Measurements from ENCODE around the gene SMURF1.
"Not testable (repeated sequence)": the region's sequence is repeated elsewhere in the genome, so short reads cannot be mapped to it uniquely, and the experiment has no call there.

Gene SMURF1

DNA sequence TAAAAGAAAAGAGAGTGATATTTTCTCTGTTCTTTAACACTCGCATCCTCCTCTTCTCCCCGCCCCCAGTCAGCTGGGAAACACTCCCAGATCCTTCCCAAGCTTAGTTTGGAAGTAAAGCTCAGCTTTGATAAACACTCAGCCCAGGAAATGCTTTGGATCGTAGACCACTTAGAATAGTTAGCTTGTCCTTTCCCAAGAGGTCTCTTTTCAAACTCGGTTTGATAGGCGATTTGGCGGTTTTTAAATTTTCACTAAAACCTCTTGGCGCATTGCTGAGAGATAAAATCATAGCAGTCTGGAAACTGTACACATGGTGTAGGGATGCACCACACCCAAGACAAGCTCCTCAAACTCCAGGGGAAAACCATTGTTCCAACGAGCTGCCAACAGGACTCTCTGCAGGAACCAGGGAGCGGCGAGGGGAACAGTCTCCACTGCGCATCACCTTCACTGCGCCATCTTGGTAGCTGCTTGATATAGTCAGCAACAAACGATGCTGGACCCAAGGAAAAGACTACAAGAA lies 22.3 kb downstream of the SMURF1 start:
- DNase-seq (ENCODE audit: low read depth) = no peak

DNA sequence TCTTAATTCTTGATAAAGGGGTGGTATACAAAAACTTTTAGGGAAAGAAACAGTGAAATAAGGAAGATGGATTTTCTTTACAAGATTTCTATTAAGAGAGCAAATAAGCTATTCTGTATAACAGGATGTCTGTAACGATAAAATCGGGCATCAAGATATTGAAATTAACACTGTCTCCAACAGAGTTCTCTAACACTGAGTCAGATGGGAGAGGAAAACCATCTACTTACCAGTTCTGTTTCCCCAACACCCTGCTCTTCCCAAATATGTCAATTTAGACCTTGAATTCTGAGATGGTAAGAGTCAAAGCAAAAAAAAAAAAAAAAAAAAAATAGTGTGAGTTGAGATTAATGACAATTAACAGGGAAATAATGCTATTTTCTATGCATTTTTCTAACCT lies 23.0 kb downstream of the SMURF1 start:
- DNase-seq (ENCODE audit: low read depth) = no peak

DNA sequence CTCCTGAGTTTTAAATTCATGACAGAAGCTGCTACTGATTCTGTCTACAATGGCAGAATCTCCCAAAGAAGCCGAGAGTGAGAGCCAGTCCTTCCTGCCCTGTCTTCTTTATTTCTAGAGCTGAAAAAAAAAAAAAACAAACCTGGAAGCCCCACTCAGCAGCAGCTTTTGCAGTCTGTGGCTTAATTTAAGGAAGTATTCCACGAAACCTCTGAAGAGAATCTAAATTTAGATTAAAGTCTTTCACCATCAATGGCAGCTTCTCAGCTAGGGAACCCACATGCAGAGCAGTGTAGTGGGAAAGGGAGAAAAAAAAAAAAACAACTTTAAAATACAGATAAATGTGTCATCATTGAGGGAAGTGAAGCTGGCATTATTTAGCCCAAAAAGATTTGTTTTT lies 23.4 kb downstream of the SMURF1 start:
- no peak for DNase-seq (ENCODE audit: low read depth)

- DNase-seq (ENCODE audit: low read depth) = no peak
These were observed 25.8 kb downstream of the SMURF1 start for GRCh38 chr7:99118077-99118476.

- no peak for DNase-seq (ENCODE audit: low read depth)
These were observed 27.8 kb downstream of the SMURF1 start for GRCh38 chr7:99116144-99116543.

DNA sequence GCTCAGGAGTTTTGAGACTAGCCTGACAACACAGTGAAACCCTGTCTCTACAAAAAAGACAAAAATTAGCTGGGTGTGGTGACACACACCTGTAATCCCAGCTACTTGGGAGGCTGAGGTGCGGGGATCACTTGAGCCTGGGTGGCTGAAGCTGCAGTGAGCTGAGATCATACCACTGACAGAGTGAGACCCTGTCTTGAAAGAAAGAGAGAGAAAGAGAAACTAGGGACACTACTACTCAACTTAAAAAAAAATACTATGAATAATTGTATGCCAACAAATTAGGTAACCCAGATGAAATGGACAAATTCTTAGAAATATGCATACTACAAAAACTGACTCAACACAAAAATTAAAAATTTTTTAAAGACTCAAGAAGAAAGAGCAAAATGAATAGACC lies 28.5 kb downstream of the SMURF1 start:
- no peak for DNase-seq (ENCODE audit: low read depth)

GRCh38 chr7:99112979-99113378 lies 30.9 kb downstream of the SMURF1 start:
- DNase-seq (ENCODE audit: low read depth) = no peak

- no peak for DNase-seq (ENCODE audit: low read depth)
These were observed 31.8 kb downstream of the SMURF1 start for GRCh38 chr7:99112097-99112496.

- DNase-seq (ENCODE audit: low read depth) = no peak
These were observed 32.3 kb downstream of the SMURF1 start for GRCh38 chr7:99111591-99111990.

DNA sequence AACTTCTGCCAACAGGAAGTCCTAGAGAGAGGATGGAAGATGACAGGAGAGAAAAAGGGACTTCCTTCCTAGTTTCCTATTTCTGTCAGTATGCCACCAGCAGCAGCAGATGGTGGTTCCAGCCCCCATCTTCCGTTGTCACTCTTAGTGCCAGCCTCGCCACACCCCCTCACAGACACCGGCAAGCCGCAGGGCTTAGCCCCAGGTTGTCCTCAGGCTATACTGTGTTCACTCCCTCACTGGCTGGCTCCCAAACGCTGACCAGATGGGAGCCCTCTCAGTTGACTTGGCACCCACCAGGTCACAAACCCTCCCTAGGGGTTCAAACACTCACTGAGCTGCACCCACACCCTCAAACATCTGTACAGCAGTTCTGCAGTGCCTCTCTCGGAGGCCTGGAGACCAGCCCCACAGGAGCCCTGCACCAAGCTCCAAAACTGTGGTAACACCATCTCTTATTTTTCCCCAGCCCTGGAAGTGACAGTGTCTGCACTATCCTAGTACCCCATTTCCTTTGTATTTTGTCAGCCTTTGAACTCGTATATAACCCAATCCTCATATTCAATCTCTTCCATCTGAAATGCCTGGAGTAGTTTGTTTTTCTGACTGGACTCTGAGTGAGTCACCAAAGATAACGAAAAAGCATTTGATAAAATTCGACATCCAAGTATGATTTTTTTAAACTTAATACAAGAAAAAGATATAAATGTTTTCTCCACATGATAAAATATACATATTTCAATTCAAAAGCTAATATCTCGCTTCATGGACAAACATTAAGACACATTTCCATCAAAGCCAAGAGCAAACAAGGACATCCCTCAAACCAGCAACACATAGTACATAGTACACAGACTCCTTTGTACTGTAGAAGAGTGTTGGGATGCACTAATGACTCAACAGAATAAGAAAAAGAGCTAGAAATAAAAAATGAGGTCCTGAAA lies 34.5 kb downstream of the SMURF1 start:
- DNase-seq (ENCODE audit: low read depth) = no peak

DNA sequence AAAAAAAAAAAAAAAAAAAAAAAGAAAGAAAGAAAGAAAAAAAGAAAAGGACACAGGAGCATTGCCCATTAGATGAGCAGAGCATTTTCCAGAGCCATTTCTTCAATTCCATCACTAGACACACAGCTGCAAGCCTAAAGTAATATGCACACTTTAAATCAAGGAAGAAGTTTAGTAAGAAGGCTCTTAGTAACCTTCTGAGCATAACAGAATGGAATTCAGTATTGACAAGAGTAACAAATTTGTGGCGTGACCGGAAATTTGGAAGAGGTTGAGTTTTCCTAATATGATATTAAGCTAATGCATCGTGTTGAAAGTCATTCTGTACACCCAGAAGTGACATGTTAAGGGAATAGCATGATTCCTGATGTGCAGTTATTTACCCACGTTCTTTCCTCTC lies 35.3 kb downstream of the SMURF1 start:
- no peak for DNase-seq (ENCODE audit: low read depth)

DNA sequence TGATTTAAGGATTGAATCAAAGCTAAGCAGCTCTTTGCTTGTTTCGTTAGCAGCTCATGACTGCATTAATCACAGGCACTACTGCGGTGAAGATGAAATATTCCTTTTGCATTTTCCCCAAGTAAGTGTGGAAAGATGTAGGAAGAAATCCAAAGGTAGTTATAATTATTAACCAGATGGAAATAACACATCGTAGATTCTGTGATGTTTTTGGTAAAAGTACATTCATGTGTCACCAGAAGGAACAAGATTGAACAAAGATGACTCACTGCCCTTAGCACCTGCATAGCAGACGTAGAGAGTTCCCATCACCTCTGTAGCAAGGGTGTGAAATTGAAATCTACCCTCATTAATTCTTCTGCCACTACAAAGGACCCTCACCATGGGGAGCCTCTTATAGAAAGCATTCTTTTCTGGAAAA lies 37.1 kb downstream of the SMURF1 start:
- DNase-seq (ENCODE audit: low read depth) = no peak

- DNase-seq (ENCODE audit: low read depth) = no peak
These were observed 37.5 kb downstream of the SMURF1 start for GRCh38 chr7:99106411-99106810.

DNA sequence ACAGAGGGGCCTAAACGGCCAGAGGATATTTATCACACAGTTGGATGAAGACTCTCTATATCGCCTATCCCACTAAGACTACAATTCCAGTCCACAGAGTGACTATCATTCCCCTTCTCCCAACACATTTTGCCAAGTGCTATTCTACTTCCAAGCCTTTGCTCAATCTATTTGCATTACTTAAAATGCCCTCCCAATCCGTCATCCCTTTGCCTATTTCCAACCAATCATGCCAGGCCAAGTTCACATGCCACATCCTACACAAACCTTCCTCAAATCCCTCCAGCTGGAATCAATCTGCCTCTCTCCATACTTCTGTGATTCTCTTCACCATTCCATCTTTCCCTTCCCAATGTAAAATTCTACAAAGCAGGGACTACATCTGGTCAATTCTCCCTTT lies 38.2 kb downstream of the SMURF1 start:
- DNase-seq (ENCODE audit: low read depth) = no peak

GRCh38 chr7:99104631-99105030 lies 39.3 kb downstream of the SMURF1 start:
- no peak for DNase-seq (ENCODE audit: low read depth)

DNA sequence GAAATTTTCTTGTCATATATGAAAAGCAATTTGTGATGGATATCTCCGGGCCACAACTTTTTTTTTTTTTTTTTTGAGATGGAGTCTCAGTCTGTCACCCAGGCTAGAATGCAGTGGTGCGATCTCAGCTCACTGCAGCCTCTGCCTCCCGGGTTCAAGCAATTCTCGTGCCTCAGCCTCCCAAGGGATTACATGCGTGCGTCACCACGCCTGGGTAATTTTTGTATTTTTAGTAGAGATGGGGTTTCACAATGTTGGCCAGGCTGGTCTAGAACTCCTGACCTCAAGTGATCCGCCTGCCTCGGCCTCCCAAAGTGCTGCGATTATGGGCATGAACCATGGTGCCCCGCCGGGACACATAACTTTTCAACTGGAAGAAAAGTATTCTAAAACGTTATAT lies 40.1 kb downstream of the SMURF1 start:
- not testable (repeated sequence) for DNase-seq (ENCODE audit: low read depth)

GRCh38 chr7:99102809-99103690 lies 40.9 kb downstream of the SMURF1 start:
- no peak for DNase-seq (ENCODE audit: low read depth)

DNA sequence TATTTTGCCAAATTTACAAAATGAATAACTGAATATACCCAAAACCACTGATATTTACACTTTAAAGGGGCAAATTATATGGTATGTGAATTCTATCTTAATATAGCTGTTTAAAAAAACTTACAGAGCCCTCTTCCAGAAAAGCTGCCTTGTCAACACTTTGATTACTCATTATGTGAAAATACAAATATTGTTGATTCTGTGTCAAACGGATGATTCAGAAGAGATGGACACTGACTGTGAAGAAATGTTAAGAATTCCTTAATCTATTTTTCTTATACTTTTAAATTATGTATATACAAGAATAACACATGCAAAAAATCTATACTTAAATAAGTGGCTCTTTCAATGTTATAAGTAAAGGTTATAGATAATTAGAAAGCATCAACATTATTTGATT lies 41.5 kb downstream of the SMURF1 start:
- no peak for DNase-seq (ENCODE audit: low read depth)

- not testable (repeated sequence) for DNase-seq (ENCODE audit: low read depth)
These were observed 42.4 kb downstream of the SMURF1 start for GRCh38 chr7:99101516-99101915.

GRCh38 chr7:99099499-99100077 lies 44.3 kb downstream of the SMURF1 start:
- no peak for DNase-seq (ENCODE audit: low read depth)

DNA sequence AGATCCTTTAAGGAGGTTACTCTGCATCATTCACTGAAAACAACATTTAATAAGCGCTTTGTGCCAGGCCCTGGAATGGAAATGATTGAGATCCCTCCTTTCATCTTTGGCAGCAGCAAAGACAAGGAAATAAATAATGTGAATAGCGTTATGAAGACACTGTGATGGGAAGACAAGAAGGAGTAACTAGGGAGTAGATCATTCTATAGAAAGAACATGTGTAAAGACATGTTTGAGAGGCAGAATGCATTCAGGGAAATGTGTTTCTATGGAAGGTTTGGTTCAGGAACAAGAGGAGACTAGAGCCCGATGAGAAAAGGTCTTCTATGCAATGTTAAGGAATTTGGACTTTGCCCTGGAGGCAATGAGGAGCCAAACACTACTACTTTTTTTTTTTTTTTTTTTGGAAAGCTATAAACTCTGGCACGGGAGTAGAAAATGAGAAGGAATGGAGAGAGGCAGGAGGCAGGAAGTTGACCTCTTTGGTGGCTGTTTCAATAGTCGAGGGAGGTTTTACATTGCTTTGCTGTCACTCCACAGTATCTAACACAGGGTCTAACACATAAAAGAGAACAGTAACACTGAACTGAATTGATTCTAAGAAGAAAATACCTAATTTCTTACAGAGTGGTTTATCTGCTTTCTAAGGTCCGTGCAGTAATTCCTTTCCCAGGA lies 44.9 kb downstream of the SMURF1 start:
- DNase-seq (ENCODE audit: low read depth) = no peak

Data from activated gamma-delta T cell treated with anti-CD3 and anti-CD28 coated beads, Interleukin-2, amount 50 U/mL, for 16 hours (primary cell).